ENCODE results near the gene MACROD2. TPM values are rescaled to one million over a fixed set of nuclear protein-coding genes. Genes with fewer than 3 reads are reported as not detected.

Gene MACROD2
- total and polyA plus RNA-seq, 4 donors, result 0.66 to 10.5 (median 3.3) TPM

DNA sequence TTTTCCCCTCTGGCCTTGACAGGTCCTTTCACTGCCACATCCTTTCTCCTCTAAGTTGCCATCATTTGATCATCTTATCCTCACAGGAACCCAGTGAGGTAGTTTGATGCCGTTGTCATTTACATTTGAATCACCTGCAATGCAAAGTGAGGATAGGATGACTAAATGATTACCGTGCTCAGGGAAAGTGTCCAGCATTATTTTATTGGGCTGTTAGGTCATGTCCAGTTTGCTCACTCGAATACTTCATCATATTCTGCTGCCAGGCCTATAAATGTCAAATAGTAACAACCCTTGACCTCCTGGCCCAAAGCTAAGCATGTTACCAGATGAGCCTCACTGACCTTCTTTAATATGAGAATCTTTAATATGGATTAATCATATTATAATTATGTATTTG is 1410.8 kb downstream of the MACROD2 start:
- Histone ChIP-seq H3K27ac (ENCODE audit: low read depth in 1 of 2, low read length in 2 of 2) (no peak overlapping the region), H3K4me1 (ENCODE audit: control insufficient read depth in 4 of 4, insufficient read depth in 4 of 4, low read length in 3 of 4) (no peaks in the 10 kb centered on the region), H3K9ac (ENCODE audit: low read depth in 1 of 2, low read length in 2 of 2) (no peak overlapping the region), H3K27me3 (ENCODE audit: control insufficient read depth in 4 of 4, insufficient read depth in 4 of 4, low read length in 3 of 4) (no peaks in the 10 kb centered on the region), H3K9me3 (ENCODE audit: control insufficient read depth in 4 of 4, low read length in 3 of 4) (no peaks in the 10 kb centered on the region), H3K4me3 (ENCODE audit: low read depth in 1 of 3, low read length in 3 of 3) (no peak overlapping the region), H3K36me3 (ENCODE audit: control insufficient read depth in 4 of 4, insufficient read depth in 3 of 4, low read depth in 1 of 4, low read length in 3 of 4) (no peaks in the 10 kb centered on the region)
- no peak for TF ChIP-seq HNF4A (conservative IDR thresholded peaks at IDR 0.05)
- no peak for TF ChIP-seq SP1 (IDR thresholded peaks at IDR 0.05)
- no peak for TF ChIP-seq JUND (IDR thresholded peaks at IDR 0.05)
- TF ChIP-seq NR2F2 (IDR thresholded peaks at IDR 0.05), result no peak
- TF ChIP-seq, protein P1, sequence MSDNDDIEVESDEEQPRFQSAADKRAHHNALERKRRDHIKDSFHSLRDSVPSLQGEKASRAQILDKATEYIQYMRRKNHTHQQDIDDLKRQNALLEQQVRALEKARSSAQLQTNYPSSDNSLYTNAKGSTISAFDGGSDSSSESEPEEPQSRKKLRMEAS (IDR thresholded peaks at IDR 0.05), result no peak
- no peak for TF ChIP-seq YY1 (IDR thresholded peaks at IDR 0.05)
- no peak for TF ChIP-seq RXRA (IDR thresholded peaks at IDR 0.05)
- no peak for TF ChIP-seq EGR1 (IDR thresholded peaks at IDR 0.05; ENCODE audit: low read depth in 2 of 2)
- TF ChIP-seq, protein P2, sequence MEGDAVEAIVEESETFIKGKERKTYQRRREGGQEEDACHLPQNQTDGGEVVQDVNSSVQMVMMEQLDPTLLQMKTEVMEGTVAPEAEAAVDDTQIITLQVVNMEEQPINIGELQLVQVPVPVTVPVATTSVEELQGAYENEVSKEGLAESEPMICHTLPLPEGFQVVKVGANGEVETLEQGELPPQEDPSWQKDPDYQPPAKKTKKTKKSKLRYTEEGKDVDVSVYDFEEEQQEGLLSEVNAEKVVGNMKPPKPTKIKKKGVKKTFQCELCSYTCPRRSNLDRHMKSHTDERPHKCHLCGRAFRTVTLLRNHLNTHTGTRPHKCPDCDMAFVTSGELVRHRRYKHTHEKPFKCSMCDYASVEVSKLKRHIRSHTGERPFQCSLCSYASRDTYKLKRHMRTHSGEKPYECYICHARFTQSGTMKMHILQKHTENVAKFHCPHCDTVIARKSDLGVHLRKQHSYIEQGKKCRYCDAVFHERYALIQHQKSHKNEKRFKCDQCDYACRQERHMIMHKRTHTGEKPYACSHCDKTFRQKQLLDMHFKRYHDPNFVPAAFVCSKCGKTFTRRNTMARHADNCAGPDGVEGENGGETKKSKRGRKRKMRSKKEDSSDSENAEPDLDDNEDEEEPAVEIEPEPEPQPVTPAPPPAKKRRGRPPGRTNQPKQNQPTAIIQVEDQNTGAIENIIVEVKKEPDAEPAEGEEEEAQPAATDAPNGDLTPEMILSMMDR (IDR thresholded peaks at IDR 0.05; ENCODE audit: low read depth, low read length, missing input control), result no peak
- TF ChIP-seq FOXA1 (IDR thresholded peaks at IDR 0.05), result no peak
- TF ChIP-seq, protein P3, sequence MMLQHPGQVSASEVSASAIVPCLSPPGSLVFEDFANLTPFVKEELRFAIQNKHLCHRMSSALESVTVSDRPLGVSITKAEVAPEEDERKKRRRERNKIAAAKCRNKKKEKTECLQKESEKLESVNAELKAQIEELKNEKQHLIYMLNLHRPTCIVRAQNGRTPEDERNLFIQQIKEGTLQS (IDR thresholded peaks at IDR 0.05), result no peak
- no peak for TF ChIP-seq RAD21 (IDR thresholded peaks at IDR 0.05)
- TF ChIP-seq TAF1 (conservative IDR thresholded peaks at IDR 0.05), result no peak
- TF ChIP-seq HNF4G (IDR thresholded peaks at IDR 0.05), result no peak
- TF ChIP-seq, protein P4, sequence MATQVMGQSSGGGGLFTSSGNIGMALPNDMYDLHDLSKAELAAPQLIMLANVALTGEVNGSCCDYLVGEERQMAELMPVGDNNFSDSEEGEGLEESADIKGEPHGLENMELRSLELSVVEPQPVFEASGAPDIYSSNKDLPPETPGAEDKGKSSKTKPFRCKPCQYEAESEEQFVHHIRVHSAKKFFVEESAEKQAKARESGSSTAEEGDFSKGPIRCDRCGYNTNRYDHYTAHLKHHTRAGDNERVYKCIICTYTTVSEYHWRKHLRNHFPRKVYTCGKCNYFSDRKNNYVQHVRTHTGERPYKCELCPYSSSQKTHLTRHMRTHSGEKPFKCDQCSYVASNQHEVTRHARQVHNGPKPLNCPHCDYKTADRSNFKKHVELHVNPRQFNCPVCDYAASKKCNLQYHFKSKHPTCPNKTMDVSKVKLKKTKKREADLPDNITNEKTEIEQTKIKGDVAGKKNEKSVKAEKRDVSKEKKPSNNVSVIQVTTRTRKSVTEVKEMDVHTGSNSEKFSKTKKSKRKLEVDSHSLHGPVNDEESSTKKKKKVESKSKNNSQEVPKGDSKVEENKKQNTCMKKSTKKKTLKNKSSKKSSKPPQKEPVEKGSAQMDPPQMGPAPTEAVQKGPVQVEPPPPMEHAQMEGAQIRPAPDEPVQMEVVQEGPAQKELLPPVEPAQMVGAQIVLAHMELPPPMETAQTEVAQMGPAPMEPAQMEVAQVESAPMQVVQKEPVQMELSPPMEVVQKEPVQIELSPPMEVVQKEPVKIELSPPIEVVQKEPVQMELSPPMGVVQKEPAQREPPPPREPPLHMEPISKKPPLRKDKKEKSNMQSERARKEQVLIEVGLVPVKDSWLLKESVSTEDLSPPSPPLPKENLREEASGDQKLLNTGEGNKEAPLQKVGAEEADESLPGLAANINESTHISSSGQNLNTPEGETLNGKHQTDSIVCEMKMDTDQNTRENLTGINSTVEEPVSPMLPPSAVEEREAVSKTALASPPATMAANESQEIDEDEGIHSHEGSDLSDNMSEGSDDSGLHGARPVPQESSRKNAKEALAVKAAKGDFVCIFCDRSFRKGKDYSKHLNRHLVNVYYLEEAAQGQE (IDR thresholded peaks at IDR 0.05), result no peak
- TF ChIP-seq, protein P5, sequence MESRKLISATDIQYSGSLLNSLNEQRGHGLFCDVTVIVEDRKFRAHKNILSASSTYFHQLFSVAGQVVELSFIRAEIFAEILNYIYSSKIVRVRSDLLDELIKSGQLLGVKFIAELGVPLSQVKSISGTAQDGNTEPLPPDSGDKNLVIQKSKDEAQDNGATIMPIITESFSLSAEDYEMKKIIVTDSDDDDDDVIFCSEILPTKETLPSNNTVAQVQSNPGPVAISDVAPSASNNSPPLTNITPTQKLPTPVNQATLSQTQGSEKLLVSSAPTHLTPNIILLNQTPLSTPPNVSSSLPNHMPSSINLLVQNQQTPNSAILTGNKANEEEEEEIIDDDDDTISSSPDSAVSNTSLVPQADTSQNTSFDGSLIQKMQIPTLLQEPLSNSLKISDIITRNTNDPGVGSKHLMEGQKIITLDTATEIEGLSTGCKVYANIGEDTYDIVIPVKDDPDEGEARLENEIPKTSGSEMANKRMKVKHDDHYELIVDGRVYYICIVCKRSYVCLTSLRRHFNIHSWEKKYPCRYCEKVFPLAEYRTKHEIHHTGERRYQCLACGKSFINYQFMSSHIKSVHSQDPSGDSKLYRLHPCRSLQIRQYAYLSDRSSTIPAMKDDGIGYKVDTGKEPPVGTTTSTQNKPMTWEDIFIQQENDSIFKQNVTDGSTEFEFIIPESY (IDR thresholded peaks at IDR 0.05), result no peak
- TF ChIP-seq GABPA (IDR thresholded peaks at IDR 0.05 in 1 of 2, conservative IDR thresholded peaks at IDR 0.05 in 1 of 2), result no peak
- no peak for TF ChIP-seq FOXA2 (IDR thresholded peaks at IDR 0.05)
- DNase-seq (ENCODE audit: low spot score), result no peak
- WGBS, result 86% methylated on average over 3 of the region's 3 CpGs

Data from liver (tissue), 9 donors.